Stimulated activated CD4-positive, alpha-beta T cell treated with anti-CD3 and anti-CD28 coated beads, Interleukin-12 subunit alpha, Interleukin-12 subunit beta, amount 100 ng/mL, for 24 hours (primary cell): Measurements from ENCODE around the gene CBL.

Experiments used
- DNase-seq, 2 experiments: peaks; one replicate each; pipeline ENCODE4 v3.0.0-alpha.2; 2020; ENCODE audit warnings: low read depth in 2 of 2

CBL gene

GRCh38 chr11:119332111-119332765 lies 126.1 kb downstream of the CBL start:
- DNase-seq = no peak

DNA sequence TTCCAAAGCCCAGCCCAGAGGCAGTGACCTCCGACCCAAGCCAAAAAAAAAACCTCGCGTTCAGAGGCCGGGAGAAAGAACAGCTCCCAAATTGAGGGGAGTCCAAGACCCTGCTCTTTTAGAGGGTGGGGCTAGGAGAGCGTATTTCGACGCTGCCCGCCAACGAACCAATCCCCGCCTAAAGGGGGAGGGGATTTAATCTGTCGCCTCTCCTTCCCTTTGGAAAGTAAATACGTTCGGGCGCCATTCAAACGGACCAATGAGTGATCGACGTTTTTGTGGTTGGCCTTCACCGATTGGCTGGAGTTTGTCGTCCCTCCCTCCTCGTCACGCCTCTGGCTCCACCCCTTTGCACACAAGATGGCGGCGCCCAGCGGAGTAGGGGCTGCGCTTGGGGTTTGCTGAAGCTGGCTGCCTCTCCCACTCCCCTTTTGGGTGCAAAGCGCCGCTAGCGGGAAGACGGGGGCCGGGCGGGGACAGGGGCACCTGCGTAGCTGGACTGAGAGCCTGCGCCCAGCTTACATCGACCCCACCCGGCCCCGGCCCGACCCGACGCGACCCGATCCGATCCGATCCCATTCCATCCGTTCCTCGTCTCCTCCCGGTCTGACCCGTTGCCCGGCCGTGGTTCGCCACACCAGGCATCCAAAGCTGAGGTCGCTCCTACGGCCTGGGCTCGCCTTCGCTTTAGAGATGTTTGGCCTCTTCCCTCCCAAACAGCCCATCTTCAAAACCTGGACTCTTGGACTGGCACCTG lies 128.2 kb downstream of the CBL start, which contains the start of gene RNF26:
Gene RNF26 (plus strand): TSS at position 354 of the 757 bp plus-strand sequence. CDS start 596 bp downstream, outside the sequence.
- peak; percentile 87 to 92 for DNase-seq

DNA sequence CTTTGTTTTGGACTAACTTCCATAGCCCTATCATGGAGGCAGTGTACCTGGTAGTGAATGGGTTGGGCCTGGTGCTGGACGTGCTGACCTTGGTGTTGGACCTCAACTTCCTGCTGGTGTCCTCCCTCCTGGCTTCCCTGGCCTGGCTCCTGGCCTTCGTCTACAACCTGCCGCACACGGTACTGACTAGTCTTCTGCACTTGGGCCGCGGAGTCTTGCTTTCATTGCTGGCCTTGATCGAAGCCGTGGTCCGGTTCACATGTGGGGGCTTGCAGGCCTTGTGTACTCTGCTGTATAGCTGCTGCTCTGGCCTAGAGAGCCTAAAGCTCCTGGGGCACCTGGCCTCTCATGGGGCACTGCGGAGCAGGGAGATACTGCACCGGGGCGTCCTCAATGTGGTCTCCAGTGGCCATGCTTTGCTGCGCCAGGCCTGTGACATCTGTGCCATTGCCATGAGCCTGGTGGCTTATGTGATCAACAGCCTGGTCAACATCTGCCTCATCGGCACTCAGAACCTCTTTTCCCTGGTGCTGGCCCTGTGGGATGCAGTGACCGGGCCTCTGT lies 129.0 kb downstream of the CBL start:
- DNase-seq = no peak

- DNase-seq = no peak
Observed at GRCh38 chr11:119335655-119336543, 129.8 kb downstream of the CBL start.

DNA sequence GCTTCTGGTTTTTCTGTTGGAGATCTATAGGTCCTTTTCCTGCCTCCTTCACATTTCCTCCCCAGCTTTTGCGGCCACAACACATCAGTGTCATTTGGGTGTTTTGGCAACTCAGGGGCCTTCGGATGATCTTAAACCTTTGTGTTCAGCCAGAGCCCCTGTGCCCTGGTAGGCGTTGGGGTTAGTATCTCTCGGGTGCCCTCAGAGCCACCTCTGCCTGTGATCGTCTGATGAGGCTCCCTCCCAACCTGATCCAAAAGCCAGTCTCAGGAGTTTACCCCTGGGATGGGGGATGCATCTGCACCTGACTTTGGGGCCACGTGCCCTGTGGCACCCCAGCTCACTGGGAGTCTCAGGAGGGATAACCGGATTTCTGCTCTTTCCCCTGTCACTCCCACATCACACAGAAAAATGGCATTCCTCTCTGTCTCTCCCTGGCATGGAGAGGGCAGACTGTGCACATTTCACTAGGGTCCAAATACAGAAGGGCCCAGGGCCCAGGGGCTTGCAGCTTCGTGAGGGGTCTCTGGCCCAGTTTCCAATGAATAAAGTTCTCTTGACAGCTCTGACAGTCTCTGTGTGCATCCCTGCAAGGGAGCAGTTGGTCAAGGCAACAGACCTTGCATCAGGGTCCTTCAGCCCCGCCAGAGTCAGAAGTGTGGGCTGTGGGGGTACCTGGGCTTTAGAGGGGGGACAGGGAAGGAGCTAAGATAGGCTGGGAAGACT lies 130.8 kb downstream of the CBL start:
- DNase-seq = no peak

- DNase-seq = no peak
Observed at GRCh38 chr11:119337581-119338317, 131.6 kb downstream of the CBL start.

DNA sequence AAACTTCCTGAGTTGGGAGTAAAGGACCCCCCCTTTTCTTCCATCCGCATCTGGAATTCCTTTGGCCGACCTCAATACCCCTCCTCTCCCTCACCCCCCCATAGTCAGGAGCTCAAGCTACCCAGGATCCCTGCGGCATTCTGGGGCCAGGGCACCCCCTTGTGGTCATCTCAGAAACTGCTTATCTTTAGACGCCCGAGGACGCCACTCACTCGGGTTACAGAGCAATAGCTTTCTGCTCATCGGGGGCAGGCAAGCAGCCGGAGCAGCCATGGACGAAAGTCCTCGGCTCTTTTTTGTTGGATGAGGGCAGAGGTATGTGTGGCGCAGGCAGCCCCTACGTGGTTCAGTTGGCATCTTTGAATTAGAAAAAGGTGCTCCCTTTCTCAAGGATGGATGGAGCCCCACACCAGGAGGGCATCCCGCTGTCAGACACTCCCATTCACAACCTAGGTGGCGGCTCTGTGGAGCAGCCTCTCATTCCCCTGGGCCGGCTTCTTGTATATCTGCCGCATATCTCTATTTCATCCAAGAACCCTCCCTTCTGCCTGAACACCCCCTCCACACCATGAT lies 132.3 kb downstream of the CBL start:
- peak in 1 of 2 experiments; percentile 62 for DNase-seq

DNA sequence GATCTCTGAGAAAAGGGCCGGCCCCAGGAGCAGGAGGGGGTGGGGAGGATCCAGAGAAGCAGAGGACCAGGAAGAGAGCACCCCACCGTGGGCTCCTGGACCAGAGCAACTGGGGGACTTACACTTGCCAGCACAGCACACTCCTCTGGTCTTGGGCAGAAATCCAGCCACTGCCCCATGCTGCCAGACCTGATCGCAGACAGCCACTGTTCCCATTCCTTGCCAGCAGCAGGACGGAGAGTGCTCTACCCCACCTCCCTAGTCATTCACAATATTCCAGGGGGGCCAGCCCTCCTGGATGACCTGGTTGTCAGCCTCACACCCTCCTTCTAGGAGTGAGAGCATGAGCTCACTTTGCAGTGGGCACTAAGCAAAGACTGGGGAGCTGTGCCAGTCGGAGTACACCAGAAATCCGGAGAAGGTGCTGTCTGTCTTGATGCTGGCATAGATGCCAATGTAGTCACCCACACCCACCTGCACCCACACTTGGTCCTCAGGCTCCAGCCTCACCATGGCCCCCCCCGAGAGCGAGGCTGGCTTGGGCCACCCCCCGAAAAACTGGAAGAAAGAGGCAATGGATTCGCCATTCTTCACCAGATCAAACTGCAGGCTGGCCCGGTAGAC lies 132.9 kb downstream of the CBL start:
- no peak for DNase-seq

DNA sequence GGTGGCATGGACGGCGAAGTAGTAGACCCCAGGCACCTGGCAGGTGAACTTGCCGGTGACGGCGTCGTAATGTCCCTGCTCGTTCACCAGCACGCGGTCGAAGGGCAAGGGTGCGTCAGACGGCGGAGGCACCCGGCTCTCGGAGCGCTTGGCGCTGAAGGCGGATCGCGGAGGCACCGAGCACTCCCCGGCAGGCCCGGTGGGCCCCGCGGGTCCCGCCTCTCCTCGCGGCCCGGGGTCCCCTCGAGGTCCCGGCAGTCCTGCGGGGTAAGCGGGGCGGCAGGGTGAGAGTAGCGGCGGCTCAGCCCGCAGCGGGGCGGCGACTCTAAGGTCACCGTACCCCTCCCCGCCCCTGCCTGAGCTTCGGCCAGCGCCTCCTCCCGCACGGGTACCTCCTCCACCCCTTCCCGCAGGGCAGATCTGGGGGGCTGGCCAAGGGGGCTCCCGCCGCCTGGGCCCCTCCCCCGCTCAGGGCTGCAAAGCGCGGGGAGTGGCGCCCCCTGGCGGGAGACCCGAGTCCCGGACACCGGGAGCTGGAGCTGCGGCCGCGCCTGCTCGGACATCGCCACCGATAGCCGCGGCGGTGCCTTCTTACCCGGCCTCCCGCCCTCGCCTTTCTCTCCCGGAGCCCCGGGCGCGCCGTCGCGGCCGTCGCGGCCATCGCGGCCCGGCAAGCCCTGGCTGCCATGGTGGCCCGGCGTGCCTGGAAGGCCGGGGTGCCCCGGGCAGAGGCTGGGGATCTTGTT lies 133.6 kb downstream of the CBL start:
- DNase-seq = no peak

- DNase-seq = no peak
Observed at GRCh38 chr11:119340335-119341221, 134.4 kb downstream of the CBL start, which contains the start of gene C1QTNF5. TSS of gene C1QTNF5 (minus strand) at chr11:119340883. CDS start at chr11:119340397, 486 bp downstream.

GRCh38 chr11:119341222-119342022 lies 135.3 kb downstream of the CBL start:
- DNase-seq = no peak

DNA sequence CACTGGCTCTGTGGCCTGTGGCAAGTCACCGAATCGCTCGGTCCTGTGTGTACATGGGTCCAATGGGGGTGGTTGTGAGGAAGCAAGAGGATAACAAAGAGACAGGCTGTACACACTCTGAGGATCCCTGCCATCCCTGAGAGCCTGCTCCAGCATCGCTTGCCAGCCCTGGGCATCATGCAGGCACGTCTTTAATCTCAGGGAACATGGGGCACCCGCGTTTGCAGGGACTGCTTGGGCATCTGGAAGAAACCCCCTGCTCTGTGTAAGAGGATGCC lies 135.8 kb downstream of the CBL start:
- DNase-seq = no peak

DNA sequence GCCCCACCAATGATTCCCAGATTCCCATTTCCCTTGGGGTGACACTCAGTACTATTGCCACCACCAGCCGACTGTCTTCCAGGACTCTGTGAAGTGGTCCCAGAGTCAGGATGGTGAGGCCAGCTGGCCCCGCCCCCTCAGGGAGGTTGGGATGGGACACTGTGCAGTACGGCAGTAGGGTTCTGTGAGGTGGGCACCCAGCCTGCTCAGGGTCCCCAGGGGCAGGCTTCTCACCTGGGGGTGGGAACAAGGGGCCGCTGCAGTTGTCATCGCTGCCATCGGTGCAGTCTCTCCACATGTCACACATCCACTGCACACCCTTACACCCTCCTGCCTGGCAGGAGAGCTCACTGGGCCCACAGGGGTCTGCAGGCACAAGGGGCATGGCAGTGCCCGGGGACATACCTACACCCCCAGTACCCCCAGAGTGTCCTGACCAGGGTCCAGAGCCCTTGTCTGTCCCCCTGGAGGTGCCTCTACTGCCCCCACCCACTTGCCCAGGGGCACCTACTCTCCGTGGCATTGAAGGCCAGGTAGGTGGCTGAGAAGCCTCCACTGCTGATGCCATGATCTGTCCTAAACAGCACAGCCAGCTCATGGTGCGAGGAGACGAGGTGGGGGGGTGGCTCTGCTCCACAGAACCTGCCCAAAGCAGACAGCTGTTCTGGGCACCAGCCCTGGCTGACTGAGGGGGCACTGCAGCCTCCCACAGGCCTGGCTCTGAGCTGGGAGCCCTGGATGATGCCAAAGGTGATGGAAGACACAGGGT lies 136.4 kb downstream of the CBL start:
- DNase-seq = no peak

- DNase-seq = no peak
Observed at GRCh38 chr11:119343726-119344125, 137.6 kb downstream of the CBL start.

GRCh38 chr11:119344291-119345010 lies 138.3 kb downstream of the CBL start:
- no peak for DNase-seq

DNA sequence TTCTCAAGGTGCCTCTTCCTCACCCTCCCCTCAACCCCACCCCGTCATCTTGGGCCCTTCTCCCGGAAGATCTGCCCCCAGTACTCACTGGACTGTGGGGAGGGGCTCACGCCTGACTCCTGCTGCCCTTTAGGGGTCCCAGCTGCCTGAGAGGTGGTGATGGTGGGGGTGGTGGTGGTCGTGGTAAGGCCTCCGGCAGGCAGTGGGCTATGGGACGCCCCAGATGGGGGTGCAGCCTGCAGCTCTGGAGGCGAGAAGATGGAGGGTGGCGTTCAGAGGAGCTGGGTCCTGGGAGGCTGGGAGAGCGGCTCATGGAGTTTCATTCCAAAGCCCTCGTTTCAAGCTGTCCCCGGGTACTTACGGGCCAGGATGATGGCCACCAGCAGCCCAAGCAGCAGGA lies 139.5 kb downstream of the CBL start:
- DNase-seq = no peak
